Adrenal gland (tissue), 12 donors: Measurements from ENCODE around the gene PTPRO. TPM values are rescaled to one million over a fixed set of nuclear protein-coding genes. Genes with fewer than 3 reads are reported as not detected.
"Not testable (repeated sequence)": the region's sequence is repeated elsewhere in the genome, so short reads cannot be mapped to it uniquely, and the experiment has no call there.

Experiments
- DNase-seq, 7 donors: peaks; one replicate each; pipeline ENCODE4 v3.0.0-alpha.2; 2019 to 2020
- H3K27ac ChIP-seq, 5 donors: fragments of 200-600 bp; sonication (generic) in 4 of 5; 1 replicate in 3 of 5; 2 replicates in 2 of 5; pipeline versions ENCODE4 v1.5.1 to v1.8.0; 2016 to 2020; ENCODE audit warnings: mild to moderate bottlenecking in 1 of 5
- H3K27me3 ChIP-seq: fragments of 200-600 bp; 2 replicates; pipeline ENCODE4 v1.8.0; 2021
- H3K36me3 ChIP-seq, 2 donors: fragments of 200-600 bp; replicated peaks in 1 of 2; 1 replicate in 1 of 2; 2 replicates in 1 of 2; pipeline versions ENCODE4 v1.5.1 to v1.8.0; 2018 to 2022
- H3K4me1 ChIP-seq, 2 donors: fragments of 200-600 bp; replicated peaks in 1 of 2; 1 replicate in 1 of 2; 2 replicates in 1 of 2; pipeline versions ENCODE4 v1.5.1 to v1.8.0; 2018 to 2021
- H3K4me3 ChIP-seq, 4 donors: fragments of 200-600 bp; sonication (generic) in 3 of 4; one replicate each; pipeline ENCODE4 v1.5.1; 2016 to 2018
- H3K9me3 ChIP-seq, 3 donors: fragments of 200-600 bp; sonication (generic) in 1 of 3; replicated peaks in 1 of 3; 1 replicate in 2 of 3; 2 replicates in 1 of 3; pipeline versions ENCODE4 v1.5.1 to v1.8.0; 2016 to 2021
- POLR2A ChIP-seq, 2 donors: fragments of 450-650 bp; IDR thresholded peaks; one replicate each; pipeline ENCODE4 v1.6.1; 2017; ENCODE audit warnings: antibody characterized with exemption in 2 of 2, mild to moderate bottlenecking in 2 of 2, moderate library complexity in 1 of 2
- WGBS, 4 donors: extraction: QIAGEN DNeasy Blood & Tissue Kit in 2 of 4; methylation state at CpG; one replicate each; pipeline versions ENCODE4 v1.1.5 to v1.1.7; 2013 to 2017; 5-methylcytosine and 5-hydroxymethylcytosine counted together
- intact Hi-C, 2 donors: fragments of 100-400 bp; cut with DNase I; formaldehyde crosslinking; loops; one replicate each; pipeline versions ENCODE4 v1.14.1 to v1.15.0; 2022 to 2023
- polyA plus RNA-seq, 3 donors: library from polyadenylated mRNA; stranded (reverse); fragments of 200-250 nt in 2 of 3; fragments of 350-450 nt in 1 of 3; fragmentation: Illumina TruSeq in 1 of 3; extraction: RNeasy Lipid Tissue Mini Kit (QIAGEN cat#74804) in 1 of 3; gene quantifications; one replicate each; pipeline ENCODE4 v1.2.3, GENCODE V29; 2013 to 2014
- total RNA-seq, 9 donors: library from RNA; depleted of rRNA in 4 of 9; stranded (reverse); fragments of >200 nt in 4 of 9; fragments of 120-200 nt in 1 of 9; fragmentation: NEBNext Ultra II Directional in 1 of 9; extraction: Animal tissue kit (Norgen Biotek cat#: 25700) in 1 of 9; gene quantifications; one replicate each; pipeline versions ENCODE4 v1.1.0 to v1.2.4, GENCODE V29; 2013 to 2023
- TF ChIP-seq, protein P1 (sequence below), 6 experiments: fragments of 450-650 bp in 4 of 6; fragments of 200-600 bp in 2 of 6; sonication (generic) in 1 of 6; IDR thresholded peaks; 1 replicate in 5 of 6; 2 replicates in 1 of 6; pipeline versions ENCODE4 v1.5.1 to v1.8.0; 2016 to 2021; ENCODE audit warnings: antibody characterized with exemption in 6 of 6, mild to moderate bottlenecking in 2 of 6, moderate library complexity in 1 of 6
- donor health status: healthy with polysubstance abuse.
- donor health status: Bipolar disorder and iron deficiency.
- donor health status: DM: yes; HTN: yes; CAD: no.
- donor health status: DM: no; HTN: no; CAD: no.
- donor health status: DM: no; HTN: no; CAD: no.
- donor health status: DM: yes; HTN: yes; CAD: no.

Gene PTPRO
- total and polyA plus RNA-seq, 12 donors: 0.36 to 11.5 (median 2.6) TPM

DNA sequence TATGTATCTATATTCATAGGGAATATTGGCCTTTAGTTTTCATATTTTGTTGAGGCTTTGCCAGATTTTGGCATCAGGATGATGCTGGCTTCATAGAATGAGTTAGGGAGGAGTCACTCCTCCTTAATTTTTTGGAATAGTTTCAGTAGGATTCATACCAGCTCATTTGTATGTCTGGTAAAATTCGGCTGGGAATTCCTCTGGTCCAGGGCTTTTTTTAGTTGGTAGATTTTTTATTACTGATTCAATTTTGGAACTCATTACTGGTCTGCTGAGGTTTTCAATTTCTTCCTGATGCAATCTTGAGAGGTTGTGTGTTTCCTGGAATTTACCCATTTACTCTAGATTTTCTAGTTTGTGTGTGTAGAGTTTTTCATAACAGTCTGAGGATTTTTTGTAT is 291.7 kb downstream of the PTPRO start:
- TF ChIP-seq, protein P1, sequence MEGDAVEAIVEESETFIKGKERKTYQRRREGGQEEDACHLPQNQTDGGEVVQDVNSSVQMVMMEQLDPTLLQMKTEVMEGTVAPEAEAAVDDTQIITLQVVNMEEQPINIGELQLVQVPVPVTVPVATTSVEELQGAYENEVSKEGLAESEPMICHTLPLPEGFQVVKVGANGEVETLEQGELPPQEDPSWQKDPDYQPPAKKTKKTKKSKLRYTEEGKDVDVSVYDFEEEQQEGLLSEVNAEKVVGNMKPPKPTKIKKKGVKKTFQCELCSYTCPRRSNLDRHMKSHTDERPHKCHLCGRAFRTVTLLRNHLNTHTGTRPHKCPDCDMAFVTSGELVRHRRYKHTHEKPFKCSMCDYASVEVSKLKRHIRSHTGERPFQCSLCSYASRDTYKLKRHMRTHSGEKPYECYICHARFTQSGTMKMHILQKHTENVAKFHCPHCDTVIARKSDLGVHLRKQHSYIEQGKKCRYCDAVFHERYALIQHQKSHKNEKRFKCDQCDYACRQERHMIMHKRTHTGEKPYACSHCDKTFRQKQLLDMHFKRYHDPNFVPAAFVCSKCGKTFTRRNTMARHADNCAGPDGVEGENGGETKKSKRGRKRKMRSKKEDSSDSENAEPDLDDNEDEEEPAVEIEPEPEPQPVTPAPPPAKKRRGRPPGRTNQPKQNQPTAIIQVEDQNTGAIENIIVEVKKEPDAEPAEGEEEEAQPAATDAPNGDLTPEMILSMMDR (IDR thresholded peaks at IDR 0.05): no peak
- TF ChIP-seq POLR2A (IDR thresholded peaks at IDR 0.05): no peak
- Histone ChIP-seq H3K9me3 (no peaks in the 10 kb centered on the region), H3K36me3 (no peaks in the 10 kb centered on the region), H3K27me3 (no peaks in the 10 kb centered on the region), H3K27ac (no peak overlapping the region), H3K4me3 (no peak overlapping the region), H3K4me1 (no peaks in the 10 kb centered on the region)
- DNase-seq: no peak
- WGBS, 4 donors: 69 to 86% (median 82%) methylated on average over 1 of the region's 1 CpG
- intact Hi-C loops: no loop called here

DNA sequence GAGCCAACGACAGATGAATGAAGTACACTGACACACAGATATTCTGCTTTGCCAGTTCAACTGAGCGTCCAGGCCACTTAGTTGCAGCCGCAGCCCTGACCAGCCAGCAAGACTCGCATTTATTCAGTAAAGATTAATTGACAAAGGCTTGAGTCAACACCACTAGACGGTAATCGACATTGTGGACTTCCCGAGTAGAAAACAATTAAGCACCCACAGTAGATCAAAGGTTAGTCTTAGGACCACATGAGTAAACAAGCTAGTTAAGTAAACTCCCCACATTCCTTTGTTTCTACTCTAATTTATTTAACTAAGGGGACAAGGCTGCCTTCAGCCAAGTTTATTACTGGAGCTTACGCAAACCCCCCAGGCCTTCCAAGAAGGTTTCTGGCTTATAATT is 294.2 kb downstream of the PTPRO start:
- H3K36me3 ChIP-seq, DNase-seq, H3K4me3 ChIP-seq, intact Hi-C loops, H3K9me3 ChIP-seq, H3K27ac ChIP-seq, H3K27me3 ChIP-seq: not testable (repeated sequence)
- 93 to 98% (median 94%) methylated on average over 8 of the region's 8 CpGs for WGBS, 4 donors
- peaks cover 0 to 12% of the 10 kb centered on the region in 2 donors for H3K4me1 ChIP-seq

DNA sequence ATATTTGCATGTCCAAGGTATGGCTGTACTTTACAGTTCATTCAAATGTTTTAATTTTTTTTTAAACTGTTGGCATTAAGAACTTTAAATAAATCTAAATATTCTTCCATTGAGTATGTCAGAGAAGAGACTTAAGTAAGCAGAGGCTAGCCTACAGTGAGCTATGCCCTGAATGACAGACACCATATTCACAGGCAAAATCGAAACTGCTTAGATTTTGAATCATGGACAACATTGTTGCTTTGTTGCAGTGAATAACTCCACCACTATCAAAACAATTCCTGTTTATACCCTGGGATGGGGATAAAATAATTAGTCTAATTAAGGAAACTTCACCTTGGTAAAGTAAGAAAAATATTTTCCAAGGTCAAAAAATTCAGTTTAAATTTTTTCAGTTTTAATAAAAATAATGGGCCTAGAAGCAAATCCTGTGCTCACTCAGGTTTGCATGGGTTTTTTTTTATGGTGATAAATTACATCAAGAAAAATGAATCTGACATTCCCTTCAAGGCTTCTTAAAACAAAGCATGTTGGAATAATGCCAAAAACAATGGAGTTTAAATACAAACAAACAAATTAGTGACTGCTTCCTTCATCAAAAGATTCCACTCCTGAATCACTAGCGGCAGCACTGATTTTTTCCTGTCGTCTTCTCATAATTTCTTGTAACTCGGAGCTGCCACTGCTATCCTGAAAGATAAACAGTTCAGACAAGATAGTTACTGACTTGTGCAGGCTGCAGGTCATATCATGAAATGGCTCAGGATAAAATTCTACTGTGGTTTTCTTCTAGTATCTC is 298.6 kb downstream of the PTPRO start:
- intact Hi-C loops: no loop called here
- H3K4me3 ChIP-seq: no peak overlapping the region
- 28 to 42% (median 34%) methylated on average over 4 of the region's 4 CpGs for WGBS, 4 donors
- no peaks in the 10 kb centered on the region for H3K27me3 ChIP-seq
- no peaks in the 10 kb centered on the region for H3K36me3 ChIP-seq
- H3K27ac ChIP-seq: peak overlapping the region in 1 of 5 donors; percentile 11
- TF ChIP-seq POLR2A (IDR thresholded peaks at IDR 0.05): no peak
- TF ChIP-seq, protein P1 (IDR thresholded peaks at IDR 0.05): no peak
- no peaks in the 10 kb centered on the region for H3K9me3 ChIP-seq
- DNase-seq: no peak
- H3K4me1 ChIP-seq: peaks cover 0 to 14% of the 10 kb centered on the region in 2 donors

DNA sequence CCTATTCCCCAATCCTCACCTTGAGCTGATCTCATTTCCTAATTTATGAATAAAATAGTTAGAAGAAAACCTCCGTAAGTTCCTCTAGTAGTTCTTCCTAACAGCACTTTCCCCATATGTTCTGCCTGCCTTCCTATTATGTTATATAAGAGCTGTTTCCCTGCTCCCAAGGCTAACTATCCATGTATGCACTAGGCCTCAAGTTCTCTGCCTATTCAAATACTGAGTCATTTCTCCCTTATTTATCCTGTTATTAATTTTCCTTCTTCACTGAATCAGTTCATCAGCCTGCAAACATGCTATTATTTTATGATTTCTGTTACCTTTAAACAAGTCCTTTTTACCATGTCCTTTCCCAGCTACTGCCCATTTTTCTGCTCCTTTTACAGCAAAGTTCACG is 302.8 kb downstream of the PTPRO start:
- WGBS, 4 donors: 90 to 100% (median 96%) methylated on average over 2 of the region's 2 CpGs
- H3K27ac ChIP-seq: no peak overlapping the region

More for the DNA sequence above, 302.8 kb downstream of the PTPRO start:
- Histone ChIP-seq H3K27me3 (no peaks in the 10 kb centered on the region), H3K9me3 (no peaks in the 10 kb centered on the region), H3K4me3 (no peak overlapping the region), H3K4me1 (peaks cover under 1 to 33% of the 10 kb centered on the region in 2 donors), H3K36me3 (no peaks in the 10 kb centered on the region)
- intact Hi-C loops: no loop called here
- TF ChIP-seq, protein P1 (IDR thresholded peaks at IDR 0.05): no peak
- no peak for TF ChIP-seq POLR2A (IDR thresholded peaks at IDR 0.05)
- DNase-seq: no peak
